Measurements from ENCODE around the gene C1orf232. TPM values are rescaled to one million over a fixed set of nuclear protein-coding genes. Genes with fewer than 3 reads are reported as not detected.

C1orf232 gene
- total and polyA plus RNA-seq, 2 of the 8 experiments (the other 6 are each of a cell fraction or from before 2014, with no cell fraction given): not detected

GRCh38 chr1:26184883-26185282 is 16.1 kb upstream of the C1orf232 start (continued):
- no peak for TF ChIP-seq GABPA (IDR thresholded peaks at IDR 0.05; ENCODE audit: borderline replicate concordance, insufficient read depth, low read length)
- no peak for TF ChIP-seq BACH1 (IDR thresholded peaks at IDR 0.05; ENCODE audit: low read length)
- no peak for TF ChIP-seq TCF12 (IDR thresholded peaks at IDR 0.05; ENCODE audit: low read depth, low read length)

All from H1 (cell line).